SK-N-SH treated with all-trans-retinoic acid at 6 μM for 48 hours (cell line): ENCODE results near the gene TKTL1.

Experiments used
- ATAC-seq: fragments of 200-7000 bp; cut with Tn5 transposase; 3 replicates; pipeline ENCODE4 v1.9.1; 2020; ENCODE audit warnings: mild to moderate bottlenecking, moderate library complexity
- ARNTL ChIP-seq: fragments of 450-650 bp; formaldehyde crosslinking; IDR thresholded peaks from 2 replicates; pipeline ENCODE4 v1.5.0; 2020; ENCODE audit warnings: low read depth, mild to moderate bottlenecking, moderate library complexity, borderline replicate concordance
- ESRRG ChIP-seq: fragments of 250-450 bp; sonication (Bioruptor Pico); IDR thresholded peaks from 2 replicates; pipeline ENCODE4 v1.6.1; 2021; ENCODE audit warnings: mild to moderate bottlenecking
- ISL1 ChIP-seq: fragments of 250-450 bp; sonication (Bioruptor Pico); IDR thresholded peaks from 2 replicates; pipeline ENCODE4 v2.1.2; 2022; ENCODE audit warnings: mild to moderate bottlenecking, moderate library complexity
- PATZ1 ChIP-seq: fragments of 250-450 bp; sonication (Bioruptor Pico); IDR thresholded peaks from 2 replicates; pipeline ENCODE4 v1.8.0; 2020; ENCODE audit warnings: mild to moderate bottlenecking, moderate library complexity, borderline replicate concordance
- POU6F1 ChIP-seq: fragments of 250-450 bp; sonication (Bioruptor Pico); IDR thresholded peaks from 2 replicates; pipeline ENCODE4 v1.8.0; 2021; ENCODE audit warnings: low read depth, mild to moderate bottlenecking, moderate library complexity, borderline replicate concordance
- SNAI2 ChIP-seq: fragments of 250-450 bp; sonication (Bioruptor Pico); IDR thresholded peaks from 2 replicates; pipeline ENCODE4 v1.5.0; 2020; ENCODE audit warnings: mild to moderate bottlenecking, moderate library complexity
- TCF4 ChIP-seq: fragments of 250-450 bp; sonication (Bioruptor Pico); IDR thresholded peaks from 2 replicates; pipeline ENCODE4 v1.8.0; 2021; ENCODE audit warnings: mild to moderate bottlenecking, moderate library complexity, borderline replicate concordance
- TSHZ2 ChIP-seq: fragments of 250-450 bp; sonication (Bioruptor Pico); IDR thresholded peaks from 2 replicates; pipeline ENCODE4 v1.5.0; 2020; ENCODE audit warnings: mild to moderate bottlenecking, moderate library complexity
- ZNF8 ChIP-seq: fragments of 450-650 bp; formaldehyde crosslinking; IDR thresholded peaks from 2 replicates; pipeline ENCODE4 v1.5.0; 2020; ENCODE audit warnings: mild to moderate bottlenecking, moderate library complexity

TKTL1 gene

GRCh38 chrX:154379569-154379951 lies 84.0 kb downstream of the TKTL1 start:
- TF ChIP-seq TSHZ2 (CRISPR knock-in tag) (no peak), TCF4 (no peak), SNAI2 (CRISPR knock-in tag) (no peak), ARNTL (CRISPR knock-in tag) (no peak), POU6F1 (CRISPR knock-in tag) (no peak), ZNF8 (CRISPR knock-in tag) (no peak), ESRRG (CRISPR knock-in tag) (no peak), ISL1 (CRISPR knock-in tag) (no peak), PATZ1 (CRISPR knock-in tag) (no peak)
- ATAC-seq, result no peak
